MV-4-11 (cell line): Measurements from ENCODE around the gene CRIP1.

Experiments
- DNase-seq: peaks from one replicate; lab custom pipeline; 2025; lab: John Stamatoyannopoulos, UW

Gene CRIP1

DNA sequence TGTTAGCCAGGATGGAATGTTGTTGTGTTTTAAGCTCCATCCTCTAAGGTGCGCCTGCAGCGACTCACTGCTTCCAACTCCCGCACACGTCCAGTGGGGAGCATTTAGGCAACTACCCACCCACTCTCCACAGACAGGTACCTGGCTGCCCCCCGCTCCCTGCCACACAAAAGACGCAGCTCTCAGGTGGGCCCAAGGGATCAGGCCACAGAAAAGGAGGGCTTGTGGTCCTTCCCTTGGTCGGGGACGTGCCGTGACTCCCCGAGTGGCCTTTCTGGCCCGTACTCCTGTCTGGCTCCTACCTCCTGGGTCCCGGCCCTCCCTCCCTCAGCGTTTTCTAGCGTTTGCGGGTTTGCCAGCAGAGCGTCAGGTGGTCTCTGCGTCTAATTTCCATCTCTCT, 20.6 kb downstream of the CRIP1 start:
- no peak for DNase-seq

DNA sequence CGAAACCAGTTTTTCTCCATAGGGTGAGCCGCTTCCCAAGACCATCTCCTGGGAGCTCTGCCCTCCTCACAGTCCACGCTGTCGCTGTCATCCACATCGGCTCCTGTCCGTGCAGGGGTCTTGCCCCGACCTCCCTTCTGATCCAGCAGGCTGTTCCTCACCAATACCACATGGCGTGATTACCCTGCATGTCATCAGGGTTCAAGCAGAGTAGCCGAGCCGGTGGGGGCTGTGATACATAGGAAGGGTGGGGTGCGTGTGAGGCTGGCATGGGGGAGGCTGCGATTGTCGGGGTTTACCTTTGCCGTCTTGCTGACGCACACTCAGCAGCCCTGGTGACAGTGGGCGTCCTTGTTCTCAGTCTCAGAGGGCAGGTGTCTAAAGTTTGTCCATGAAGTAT, 21.4 kb downstream of the CRIP1 start:
- no peak for DNase-seq

DNA sequence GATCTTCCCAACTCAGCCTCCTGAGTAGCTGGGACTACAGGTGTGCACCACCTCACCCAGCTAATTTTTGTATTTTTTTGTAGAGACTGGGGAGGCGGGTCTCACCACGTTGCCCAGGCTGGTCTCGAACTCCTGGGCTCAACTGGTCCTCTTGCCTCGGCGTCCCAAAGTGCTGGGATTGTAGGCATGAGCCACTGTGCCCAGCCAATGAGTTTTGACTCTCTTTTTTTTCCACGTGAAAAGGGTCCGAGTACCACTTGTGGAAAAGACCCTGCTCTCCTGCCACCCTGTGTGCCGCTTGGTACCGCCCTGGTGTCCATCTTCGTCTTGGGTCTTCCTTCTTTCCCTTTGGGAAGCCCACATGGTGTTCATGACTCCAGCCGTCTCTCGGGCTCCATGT, 21.9 kb downstream of the CRIP1 start:
- DNase-seq: no peak

DNA sequence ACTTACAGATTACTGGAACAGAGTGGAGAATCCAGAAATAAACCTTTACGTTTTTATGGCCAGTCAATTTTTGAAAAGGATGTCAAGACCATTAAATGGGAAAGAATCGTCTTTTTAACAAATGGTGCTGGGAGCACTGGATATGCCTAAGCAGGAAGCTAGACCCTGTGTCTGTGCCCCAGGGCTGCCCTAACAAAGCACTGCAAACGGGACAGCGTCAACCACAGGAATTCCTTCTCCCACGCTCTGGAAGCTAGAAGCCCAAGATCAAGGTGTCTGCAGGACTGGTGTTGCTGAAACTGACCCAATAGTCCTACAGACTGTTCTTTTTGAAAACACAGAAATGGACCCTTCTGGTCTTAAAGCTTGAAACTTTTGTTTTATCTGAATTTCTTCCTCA, 30.4 kb downstream of the CRIP1 start:
- DNase-seq: no peak

DNA sequence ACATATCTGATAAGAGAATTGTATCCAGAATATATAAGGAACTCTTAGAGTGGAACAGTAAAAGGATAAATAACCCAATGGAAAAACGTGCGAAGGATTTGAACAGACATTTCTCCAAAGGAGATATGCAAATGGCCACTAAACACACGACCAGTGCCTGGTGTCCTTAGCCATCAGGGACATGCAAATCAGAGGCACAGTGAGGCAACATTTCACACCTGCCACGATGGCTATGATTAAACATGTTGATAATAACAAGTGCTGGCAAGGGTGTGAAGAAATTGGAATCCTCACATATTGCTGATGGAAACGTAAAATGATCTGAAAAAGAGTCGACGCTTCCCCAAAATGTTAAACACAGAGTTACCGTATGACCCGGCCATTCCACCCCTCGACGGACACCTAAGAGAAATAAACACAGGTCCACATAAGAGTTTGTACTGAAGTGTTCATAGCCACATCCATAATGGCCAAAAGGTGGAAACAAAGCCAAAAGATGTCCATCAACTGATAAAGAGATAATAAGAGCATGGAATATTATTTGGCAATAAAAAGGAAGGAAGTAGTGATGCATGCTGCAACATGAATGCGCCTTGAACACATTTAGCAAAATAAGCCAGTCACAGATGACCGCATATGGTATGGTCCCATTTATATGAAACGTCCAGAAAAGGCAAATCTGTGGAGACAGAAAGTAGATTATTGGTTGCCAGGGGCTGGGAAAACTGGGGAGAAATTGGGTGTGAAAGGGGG, 33.4 kb downstream of the CRIP1 start:
- no peak for DNase-seq

DNA sequence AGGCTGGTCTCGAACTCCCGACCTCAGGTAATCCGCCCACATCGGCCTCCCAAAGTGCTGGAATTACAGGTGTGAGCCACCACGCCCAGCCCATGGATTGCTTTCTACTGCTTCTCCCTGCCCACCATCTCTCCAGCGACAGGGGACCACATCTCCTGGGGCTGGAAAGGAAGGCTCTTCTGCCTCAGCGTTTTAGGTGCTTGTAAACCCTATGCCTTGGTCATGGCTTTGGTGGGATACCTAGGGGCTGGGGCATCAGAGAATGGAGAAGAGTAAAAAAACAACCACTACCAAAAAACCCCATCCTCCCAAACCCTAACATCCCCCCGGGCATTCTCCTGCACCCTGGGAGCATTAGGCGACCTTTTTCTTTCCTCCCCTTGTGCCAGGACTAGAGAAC, 38.6 kb downstream of the CRIP1 start:
- no peak for DNase-seq

DNA sequence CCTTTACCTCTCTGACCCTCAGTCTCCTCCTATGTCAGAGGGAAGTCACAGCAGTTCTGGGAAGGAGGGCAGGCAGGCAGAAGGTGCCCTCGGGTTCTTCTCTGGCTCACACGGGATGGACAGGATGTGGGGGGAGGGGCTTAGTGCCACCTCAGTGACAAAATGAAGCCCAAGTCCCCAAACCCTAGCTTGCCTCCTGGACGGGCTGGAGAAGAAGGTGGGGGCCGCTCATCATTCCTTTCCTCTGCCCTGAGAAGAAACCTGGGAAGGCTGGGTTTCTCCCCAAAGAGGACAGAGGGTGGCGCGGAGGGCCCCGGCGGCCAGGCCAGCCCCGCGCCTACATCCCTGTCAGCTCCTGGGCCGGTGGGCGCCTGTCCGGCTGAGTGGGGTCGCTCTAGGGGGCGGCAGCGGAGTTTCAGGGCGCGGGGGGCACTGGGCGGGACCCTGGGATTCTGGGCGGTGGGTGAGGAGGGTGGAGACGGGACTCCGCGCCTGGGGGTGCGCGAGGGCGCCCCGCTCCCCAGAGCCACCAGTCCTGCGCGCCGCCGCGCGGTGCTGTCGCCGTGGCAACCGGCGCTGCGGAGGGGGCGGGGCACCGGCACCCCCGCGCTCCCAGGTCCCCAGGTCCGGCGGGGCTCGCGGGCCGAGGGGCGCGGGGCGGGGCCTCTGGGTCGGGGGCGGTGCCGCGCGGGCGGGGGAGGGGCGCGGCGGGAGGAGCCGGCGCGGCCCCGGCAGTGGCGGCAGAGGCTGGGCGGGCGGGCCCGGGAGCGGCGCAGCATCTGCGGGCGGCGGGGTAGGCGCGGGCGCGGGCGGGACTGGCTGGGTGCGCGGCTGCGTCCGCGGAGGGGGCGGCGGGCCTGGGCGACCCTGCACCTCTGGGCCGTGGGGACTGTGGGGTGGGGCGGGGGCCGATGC, 39.4 kb downstream of the CRIP1 start, which contains the start of gene TMEM121:
Gene TMEM121, plus strand, starts transcription at position 723 of the 915 bp plus-strand sequence. CDS start 2,252 bp downstream, outside the sequence.
- no peak for DNase-seq

DNA sequence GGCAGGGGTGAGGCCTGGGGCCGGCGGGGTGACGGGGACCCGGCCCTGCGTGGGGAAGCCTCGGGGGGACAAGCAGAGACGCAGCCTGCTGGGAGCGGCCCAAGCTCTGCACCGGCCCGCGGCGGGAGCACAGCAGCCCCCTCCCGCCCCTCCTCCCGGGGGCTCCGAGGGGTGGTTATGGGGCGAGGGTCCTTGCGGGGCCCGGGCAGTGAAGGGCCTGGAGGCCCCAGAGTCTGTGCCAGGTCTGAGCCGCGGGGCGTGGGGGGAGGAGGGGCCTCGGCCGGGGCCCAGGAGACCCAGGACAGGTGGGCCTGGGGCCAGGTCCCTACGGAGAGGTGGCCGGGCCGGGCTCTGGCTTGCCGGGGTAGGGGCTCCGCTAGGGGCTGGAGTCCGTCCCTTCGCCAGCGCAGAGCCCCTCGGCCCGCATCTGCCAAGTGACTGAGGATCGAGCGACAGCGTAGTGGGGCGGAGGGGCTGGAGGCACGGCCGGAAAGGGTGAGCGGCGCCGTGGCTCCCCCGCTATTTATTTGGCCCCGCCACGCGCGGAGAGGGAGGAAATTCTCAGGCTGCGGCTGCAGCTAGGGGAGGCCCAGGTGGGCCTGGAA, 40.2 kb downstream of the CRIP1 start:
- no peak for DNase-seq

DNA sequence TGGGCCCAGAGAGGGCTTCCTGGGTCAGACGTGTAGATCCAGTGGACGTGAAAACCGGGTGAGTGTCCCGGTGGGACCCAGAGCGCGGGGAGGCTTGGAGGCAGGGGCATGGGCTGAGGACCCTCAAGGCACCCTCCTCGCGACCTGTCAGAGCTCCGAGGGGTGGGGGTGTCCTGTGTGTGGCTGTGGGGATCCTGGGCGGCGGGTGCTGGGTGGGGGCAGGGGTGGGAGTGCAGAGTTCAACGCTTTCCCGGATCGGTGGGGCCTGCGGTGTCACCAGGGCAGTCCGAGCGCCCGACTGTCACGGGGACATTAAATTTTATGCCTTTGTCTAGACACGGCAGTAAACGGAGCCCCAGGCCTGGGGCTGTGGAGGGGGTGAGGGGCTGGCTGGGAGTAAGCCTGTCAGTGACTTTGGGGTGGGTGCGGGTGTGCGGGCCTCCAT, 40.7 kb downstream of the CRIP1 start:
- DNase-seq: no peak

DNA sequence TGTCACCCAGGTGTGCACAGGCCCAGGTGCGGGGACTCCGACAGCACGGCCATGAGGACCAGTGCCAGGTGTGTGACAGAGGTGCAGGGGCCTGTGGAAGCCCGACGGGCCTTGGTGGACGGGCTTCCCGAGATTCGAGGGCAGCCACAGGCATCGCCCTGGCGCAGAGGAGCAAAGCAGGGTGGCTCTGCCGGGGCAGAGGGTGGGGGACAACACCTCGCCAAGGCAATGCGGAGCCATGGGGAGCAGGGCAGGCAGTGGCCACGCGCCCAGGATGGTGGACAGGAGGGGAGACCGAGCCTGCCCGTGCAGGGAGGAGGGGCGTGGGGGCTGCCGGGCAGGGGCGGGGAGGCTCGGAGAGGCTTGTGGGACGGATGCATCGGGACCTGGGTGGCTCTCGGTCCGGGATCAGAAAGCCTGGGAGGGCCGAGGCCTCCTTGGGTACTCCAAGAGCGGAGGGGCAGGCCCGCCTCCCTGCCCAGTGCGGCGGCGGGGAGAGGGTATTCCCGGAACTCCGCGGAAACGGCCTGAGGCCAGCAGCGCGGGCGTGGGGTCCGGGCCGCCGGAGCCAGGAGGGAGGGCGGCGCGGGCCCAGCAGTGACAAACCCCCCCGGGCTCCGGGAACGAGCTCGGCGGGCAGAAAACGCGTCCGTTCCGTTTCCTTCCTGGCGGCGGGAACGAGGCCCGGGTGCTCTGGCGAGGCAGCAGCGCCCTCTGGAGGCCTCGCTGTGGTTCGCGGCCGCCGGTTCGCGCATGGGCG, 41.3 kb downstream of the CRIP1 start:
- DNase-seq: peak; percentile 50

DNA sequence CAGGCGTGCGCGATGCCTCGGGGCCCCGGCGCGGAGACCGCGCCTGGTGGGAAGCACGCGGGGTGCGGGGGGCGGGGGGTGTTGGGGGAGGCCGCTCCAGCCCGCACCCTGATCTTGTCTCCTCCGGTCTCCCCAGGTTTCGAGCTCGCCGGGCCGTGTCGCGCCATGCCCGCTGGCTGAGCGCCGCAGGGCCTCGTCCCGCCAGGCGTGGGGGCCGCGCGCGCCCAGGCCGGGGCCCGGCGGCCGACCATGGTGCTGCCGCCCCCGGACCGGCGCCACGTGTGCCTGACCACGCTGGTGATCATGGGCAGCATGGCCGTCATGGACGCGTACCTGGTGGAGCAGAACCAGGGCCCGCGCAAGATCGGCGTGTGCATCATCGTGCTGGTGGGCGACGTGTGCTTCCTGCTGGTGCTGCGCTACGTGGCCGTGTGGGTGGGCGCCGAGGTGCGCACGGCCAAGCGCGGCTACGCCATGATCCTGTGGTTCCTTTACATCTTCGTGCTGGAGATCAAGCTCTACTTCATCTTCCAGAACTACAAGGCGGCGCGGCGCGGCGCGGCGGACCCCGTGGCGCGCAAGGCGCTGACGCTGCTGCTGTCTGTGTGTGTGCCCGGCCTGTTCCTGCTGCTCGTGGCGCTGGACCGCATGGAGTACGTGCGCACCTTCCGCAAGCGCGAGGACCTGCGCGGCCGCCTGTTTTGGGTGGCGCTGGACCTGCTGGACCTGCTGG, 42.1 kb downstream of the CRIP1 start:
- DNase-seq: no peak

DNA sequence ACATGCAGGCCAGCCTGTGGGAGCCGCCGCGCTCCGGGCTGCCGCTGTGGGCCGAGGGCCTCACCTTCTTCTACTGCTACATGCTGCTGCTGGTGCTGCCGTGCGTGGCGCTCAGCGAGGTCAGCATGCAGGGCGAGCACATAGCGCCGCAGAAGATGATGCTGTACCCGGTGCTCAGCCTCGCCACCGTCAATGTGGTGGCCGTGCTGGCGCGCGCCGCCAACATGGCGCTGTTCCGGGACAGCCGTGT, 42.6 kb downstream of the CRIP1 start:
- no peak for DNase-seq

DNA sequence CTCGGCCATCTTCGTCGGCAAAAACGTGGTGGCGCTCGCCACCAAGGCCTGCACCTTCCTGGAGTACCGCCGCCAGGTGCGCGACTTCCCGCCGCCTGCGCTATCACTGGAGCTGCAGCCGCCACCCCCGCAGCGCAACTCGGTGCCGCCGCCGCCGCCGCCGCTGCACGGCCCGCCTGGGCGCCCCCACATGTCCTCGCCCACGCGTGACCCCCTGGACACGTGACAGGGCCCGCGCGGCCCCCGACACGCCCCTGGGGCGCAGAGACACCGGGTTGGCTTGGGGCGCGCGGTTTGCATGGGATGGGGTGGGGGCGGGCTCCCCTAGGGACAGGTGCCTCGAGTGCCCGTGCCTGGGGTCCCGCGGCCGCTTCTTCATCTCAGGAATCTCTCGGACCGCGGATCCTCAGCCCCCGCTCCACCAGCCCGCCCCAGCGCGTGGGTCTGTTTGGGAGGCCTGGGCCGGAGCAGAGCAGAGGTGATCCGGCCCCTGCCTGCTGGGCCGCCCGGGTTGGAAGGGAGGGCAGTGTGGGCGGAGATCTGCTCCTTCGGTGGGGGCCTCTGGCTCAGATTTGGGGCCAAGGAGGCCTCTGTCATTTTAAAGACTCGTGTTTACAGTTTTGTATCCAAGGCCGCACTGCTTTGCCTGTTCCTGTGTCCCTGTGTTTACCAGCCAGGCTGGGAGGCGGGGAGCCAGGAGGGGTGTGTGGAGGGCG, 43.0 kb downstream of the CRIP1 start:
- no peak for DNase-seq

DNA sequence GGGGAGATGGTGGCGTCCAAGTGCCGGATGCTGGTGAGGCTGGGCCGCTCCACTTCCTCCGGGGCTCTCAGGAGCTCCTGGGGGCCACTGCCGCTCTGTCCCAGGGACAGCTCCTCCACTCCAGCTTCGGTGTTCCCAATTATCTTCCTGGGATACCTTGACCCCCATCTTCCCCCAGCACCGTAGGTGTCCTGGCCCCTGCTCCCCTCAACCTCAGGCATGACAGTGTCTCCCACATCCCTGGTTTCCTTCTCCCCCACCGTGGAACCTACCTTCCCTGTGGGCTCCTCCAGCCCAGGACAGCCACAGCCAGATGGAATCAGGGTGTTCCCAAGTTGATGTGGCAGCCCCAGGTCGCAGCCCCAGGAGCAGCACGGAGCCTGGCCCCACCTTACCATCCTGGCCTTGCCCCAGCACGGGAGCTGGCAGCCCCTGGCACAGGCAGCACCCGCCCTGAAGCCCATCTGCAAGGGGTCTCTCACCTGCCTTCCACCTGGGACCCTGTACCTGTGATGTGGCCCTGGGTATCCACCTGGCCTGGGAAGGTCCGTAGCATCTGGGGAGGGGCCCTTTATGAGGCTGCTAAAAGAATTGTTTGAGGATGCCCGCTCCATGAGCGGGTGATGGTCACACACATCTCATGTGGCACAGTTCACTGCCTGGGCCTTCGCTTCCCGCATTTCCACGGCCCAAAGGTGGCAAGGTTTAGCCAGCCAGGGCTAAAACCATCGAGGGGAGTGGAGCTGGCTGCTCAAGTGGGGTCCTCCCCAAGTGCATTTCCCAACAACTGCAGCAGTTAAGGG, 43.8 kb downstream of the CRIP1 start:
- no peak for DNase-seq

DNA sequence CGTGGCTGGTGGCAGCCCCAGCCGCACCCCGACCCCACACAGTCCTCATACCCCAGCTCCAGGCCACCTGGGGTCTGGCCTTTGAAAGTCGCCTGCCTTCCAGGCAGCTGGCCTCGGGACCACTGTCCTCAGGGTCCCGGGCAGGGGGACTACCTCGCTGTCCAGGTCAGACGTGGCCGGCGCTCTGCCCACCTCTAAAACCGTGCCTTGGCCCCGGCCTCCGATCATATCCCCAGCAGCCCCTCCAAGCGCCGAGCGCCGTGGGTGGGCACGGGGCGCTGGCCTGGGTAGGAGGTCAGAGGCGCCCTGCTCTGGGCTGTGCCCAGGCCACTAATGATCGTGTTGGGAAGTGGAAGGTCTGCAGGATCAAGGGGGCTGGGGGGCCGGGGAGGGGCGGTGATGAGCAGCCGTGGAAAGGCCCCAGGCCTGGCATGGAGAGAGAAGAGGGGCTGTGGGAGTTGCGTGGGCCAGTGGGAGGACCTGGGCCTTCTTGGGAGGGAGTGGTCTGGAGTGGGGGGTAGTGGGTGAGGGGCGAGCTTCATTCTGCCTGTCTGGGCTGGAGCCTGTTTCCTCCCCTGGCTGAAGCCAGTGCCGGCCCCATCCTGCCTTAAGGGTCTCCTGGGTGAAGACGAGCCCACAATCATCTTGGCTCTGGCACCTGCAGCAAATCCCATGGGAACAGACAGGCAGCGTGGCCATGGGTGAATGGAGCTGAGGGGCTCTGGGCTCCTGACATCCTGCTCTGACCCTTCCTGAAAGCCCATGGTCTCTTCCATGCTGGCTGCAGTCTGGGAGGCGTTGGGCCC, 44.6 kb downstream of the CRIP1 start:
- DNase-seq: no peak

DNA sequence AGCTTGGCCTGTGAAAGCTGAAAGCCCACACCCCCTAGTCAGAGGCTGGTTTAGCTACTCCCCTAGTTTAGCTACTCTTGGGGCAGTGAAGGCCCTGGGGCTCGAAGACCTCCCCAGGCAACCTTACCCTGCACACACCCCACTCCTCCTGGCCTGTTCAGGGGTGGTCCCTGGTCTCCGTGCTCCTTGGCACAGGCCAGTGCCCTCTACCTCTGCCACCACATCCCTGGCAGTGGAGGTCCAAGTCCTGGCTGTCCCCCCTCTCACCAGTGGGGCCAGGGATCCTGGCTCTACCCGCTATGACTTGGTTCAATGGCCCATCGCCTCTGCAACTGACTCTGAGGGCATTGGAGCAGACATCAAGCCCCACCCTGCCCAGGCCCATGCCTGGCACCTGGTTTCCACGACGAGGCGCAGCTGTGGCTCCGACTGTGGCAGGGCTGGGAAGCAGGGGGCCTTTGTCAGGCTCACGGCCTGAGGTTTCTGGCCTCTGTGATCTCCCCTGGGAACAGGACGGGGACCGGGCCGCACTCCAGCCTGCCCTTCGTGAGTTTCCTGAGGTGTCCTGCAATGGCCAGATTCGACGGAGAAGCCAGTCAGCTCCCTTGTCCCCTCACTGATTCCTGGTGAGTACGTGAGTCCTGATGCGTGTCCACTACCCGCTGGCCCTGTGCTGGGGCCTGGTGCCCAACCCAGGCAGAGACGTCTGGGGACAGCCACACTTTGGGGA, 45.4 kb downstream of the CRIP1 start:
- DNase-seq: no peak

DNA sequence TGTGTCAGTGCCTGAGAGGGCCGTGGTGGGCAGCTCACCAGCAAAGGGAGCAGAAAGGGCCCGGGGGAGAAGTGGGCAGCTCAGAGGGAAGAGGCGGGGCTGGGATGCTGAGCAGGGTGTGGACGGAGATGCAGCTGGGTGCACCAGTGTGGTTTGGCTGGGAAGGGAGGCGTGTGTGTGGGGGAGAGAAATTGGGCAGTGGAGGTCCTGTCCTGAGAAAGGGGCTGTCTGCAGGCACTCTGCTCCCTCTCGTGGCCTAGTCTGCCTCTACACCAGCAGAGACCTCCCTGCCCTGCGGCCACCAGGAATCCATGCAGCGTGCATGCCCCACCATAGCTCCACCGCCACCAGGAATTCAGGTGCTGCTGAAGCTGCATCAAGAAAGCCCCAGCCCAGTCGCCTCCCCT, 46.1 kb downstream of the CRIP1 start:
- DNase-seq: peak; percentile 41

DNA sequence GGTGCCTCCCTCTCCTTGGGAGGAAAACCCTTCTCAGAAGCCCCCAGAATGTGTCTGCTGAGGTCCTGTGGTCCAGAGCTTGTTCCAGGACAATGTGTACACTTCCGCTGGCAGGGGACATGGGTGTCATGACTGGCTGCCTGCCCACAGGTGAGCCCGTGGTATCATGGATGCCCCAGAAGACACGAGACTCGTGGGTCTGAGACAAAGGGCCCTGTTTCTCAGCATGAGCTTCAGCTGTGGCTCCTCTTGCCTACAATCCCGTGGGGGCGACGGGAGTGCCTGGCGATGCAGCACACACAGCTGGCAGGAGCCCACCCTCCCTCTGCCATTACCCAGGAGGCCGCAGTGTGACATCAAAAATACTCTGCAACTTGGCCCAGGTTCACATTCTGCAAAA, 46.7 kb downstream of the CRIP1 start:
- no peak for DNase-seq
